PC-9 (cell line): ENCODE results near the gene LIN7B.

Experiments used
- CTCF ChIP-seq: fragments of 200-600 bp; sonication (generic); conservative IDR thresholded peaks from 2 replicates; pipeline ENCODE4 v1.6.1; 2017; ENCODE audit warnings: mixed run types, antibody characterized with exemption, mild to moderate bottlenecking, moderate library complexity
- EZH2 ChIP-seq: fragments of 200-600 bp; sonication (generic); IDR thresholded peaks from 2 replicates; pipeline ENCODE4 v1.8.0; 2017; ENCODE audit warnings: antibody characterized with exemption, low read depth

GRCh38 chr19:49145573-49146407, 31.6 kb downstream of the LIN7B start:
- TF ChIP-seq CTCF (peak; percentile 98), EZH2 (no peak)
